Embryonic facial prominence (tissue), 1 donor: ENCODE measurements around the gene ZNF280B.
"Not testable (repeated sequence)": the region's sequence is repeated elsewhere in the genome, so short reads cannot be mapped to it uniquely, and the experiment has no call there.

Experiments used
- DNase-seq: peaks from one replicate; pipeline ENCODE4 v3.0.0-alpha.2; 2016; ENCODE audit errors: extremely low spot score

Gene ZNF280B

DNA sequence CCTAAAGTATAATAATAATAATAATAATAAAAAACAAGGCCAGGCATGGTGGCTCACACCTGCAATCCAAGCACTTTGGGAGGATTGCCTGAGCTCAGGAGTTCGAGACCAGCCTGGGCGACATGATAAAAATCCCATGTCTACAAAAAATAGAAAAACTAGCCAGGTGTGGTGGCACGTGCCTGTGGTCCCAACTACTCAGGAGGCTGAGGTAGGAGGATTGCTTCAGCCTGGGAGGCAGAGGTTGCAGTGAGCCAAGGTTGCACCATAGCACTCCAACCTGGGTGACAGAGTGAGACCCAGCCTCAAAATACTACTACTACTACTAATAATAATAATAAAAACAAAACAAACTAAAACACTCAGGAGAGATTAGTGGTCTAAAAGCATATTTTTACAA is 27.1 kb upstream of the ZNF280B start:
- no peak for DNase-seq

DNA sequence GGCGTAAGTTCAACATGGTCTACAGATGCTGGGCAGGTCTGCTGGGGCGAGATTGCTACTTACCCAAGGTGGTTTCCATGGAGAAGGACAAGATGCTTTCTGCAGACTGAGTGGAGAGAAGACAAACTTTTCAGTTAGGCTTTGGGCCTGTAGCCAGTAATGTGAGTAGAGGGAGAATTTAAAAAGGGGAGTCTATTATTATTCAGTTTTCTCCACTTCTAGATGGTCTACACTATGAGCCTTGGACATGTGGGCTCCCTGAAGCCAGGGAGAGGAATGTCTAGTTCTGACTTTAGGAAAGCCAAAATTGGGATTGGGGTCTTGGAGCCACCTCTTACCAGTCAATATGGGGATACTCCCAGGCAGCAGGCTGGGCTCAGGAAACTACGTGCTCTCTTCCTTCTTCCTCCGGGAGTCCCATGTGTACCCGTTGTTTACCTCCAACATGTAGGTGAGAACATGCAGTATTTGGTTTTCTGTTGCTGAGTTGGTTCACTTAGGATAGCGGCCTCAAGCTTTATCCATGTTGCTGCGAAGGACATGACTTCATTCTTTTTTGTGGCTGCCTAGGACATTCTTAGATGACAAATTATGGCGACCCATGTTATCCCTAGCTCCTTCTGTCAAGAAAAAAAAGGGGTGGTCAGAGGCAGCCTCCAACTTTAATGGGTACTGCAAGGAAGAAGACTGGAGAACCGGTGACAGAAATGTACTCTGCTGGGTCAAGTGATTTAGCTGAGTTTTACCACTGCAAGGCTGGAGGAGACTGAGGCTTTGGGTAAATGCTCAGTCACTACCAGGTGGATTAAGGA is 26.3 kb upstream of the ZNF280B start:
- no peak for DNase-seq

DNA sequence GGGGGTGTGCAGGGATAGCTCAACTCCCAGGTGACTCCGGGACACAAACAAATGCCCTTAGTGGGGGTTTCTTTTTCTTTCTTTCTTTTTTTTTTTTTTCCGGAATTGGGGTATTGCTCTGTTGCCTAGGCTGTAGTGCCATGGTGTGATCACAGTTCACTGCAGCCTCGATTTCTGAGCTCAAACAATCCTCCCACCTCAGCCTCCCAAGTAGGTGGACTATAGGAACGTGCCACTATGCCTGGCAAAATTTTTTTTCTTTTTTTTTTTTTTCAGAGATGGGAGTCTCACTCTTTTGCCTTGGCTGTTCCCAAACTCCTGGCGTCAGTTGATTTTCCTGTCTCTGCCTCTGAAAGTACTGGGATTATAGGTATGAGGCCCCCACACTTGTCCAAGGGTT is 25.3 kb upstream of the ZNF280B start:
- no peak for DNase-seq

GRCh38 chr22:22533417-22533816 is 24.9 kb upstream of the ZNF280B start:
- DNase-seq, result no peak

DNA sequence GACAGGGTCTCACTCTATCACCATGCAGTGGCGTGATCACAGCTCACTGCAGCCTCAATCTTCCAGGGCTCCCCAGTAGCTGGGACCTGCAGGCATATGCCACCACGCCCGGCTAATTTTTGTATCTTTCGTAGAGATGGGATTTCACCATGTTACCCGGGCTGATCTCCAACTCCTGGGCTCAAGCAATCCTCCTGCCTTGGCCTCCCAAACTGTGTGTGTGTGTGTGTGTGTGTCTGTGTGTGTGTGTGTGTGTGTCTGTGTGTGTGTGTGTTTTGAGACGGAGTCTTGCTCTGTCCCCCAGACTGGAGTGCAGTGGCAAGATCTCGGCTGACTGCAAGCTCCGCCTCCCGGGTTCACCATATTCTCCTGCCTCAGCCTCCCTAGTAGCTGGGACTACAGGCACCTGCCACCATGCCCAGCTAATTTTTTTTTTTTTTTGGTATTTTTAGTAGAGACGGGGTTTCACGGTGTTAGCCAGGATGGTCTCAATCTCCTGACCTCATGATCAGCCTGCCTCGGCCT is 24.1 kb upstream of the ZNF280B start:
- not testable (repeated sequence) for DNase-seq

GRCh38 chr22:22531770-22532546 is 23.4 kb upstream of the ZNF280B start:
- DNase-seq, result no peak

- DNase-seq, result no peak
Measured at GRCh38 chr22:22528780-22529179, 20.2 kb upstream of the ZNF280B start.

GRCh38 chr22:22527312-22527711 is 18.8 kb upstream of the ZNF280B start:
- DNase-seq, result no peak

DNA sequence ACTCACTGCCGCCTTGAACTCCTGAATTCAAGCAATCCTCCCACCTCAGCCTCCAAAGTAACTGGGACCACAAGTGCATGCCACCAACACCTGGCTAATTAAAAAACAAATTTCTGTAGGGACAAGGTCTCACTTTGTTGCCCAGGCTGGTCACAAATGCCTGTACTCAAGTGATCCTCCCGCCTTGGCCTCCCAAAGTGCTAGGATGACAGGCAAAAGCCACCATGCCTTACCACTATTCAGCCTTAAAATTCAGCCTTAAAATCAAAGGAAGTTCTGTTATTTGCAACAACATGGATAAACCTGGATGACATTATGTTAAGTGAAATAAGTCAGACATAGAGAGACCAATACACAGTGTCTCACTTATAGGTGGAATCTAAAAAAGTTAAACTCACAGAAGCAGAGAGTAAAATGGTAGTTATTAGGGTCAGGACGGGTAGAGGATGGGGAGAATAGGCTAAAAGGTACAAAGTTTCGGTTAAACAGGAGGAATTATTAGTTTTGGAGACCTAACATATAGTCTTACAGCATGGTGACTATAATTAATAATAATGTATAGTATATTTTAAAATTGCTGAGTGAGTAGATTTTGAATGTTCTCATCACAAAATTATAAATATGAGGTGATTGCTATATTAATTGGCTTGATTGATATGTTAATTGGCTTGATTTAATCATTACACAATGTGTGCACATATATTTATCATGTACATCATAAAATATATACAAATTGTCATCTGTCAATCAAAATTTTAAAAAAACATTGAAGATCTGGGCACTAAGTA is 17.8 kb upstream of the ZNF280B start:
- no peak for DNase-seq

GRCh38 chr22:22523494-22523893 is 15.0 kb upstream of the ZNF280B start:
- DNase-seq, result no peak

DNA sequence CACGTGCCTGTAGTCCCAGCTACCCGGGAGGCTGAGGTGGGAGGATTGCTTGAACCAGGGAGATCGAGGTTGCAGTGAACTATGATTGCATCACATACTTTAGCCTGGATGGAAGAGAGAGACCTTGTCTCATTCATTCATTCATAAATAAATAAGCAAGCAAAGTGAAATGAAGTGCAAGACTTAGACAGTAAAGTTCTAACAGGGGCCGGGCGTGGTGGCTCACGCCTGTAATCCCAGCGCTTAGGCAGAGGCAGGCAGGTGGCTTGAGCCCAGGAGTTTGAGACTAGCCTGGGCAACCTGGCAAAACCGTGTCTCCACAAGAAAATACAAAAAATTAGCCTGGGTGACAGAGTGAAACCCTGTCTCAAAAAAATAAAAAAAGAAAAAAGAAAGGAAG is 13.1 kb upstream of the ZNF280B start:
- no peak for DNase-seq

- DNase-seq, result no peak
Measured at GRCh38 chr22:22520667-22521602, 12.4 kb upstream of the ZNF280B start.

GRCh38 chr22:22520020-22520656 is 11.6 kb upstream of the ZNF280B start, which contains the start of gene ZNF280A:
TSS of gene ZNF280A (minus strand) at chr22:22520270. CDS start at chr22:22515630, 4,640 bp downstream.
- no peak for DNase-seq

GRCh38 chr22:22519591-22519990 is 11.0 kb upstream of the ZNF280B start:
- no peak for DNase-seq

DNA sequence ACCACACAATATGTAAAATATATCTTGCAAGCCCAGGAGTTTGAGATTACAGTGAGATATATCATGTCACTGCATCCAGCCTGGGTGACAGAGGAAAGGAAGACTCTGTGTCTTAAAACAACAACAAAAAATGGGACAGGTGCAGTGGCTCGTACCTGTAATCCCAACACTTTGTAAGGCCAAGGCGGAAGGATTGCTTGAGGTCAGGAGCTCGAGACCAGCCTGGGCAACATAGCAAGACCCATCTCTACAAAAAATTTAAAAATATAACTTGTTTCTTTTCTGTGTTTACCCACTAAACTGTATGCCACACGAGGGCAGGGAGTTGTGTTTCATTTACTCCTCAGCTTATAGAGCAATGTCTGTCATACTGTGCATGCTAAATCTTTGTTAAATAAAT is 8.4 kb upstream of the ZNF280B start:
- DNase-seq, result no peak

DNA sequence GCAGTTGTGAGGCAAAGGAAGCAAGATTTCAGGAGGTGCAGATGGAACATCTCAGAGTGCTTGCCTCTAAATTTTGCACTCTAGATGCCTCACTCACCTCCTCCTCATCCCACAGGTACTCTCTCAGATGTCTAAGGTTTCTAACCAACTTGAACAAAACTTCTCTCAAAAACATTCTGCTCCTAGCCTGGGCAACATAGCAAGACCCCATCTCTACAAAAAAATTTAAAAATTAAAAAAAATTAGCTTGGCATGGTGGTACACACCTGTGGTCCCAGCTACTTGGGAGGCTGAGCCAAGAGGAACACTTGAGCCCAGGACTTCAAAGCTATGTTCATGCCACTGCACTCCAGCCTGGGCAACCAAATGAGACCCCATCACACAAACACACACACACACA is 7.3 kb upstream of the ZNF280B start:
- DNase-seq, result no peak

DNA sequence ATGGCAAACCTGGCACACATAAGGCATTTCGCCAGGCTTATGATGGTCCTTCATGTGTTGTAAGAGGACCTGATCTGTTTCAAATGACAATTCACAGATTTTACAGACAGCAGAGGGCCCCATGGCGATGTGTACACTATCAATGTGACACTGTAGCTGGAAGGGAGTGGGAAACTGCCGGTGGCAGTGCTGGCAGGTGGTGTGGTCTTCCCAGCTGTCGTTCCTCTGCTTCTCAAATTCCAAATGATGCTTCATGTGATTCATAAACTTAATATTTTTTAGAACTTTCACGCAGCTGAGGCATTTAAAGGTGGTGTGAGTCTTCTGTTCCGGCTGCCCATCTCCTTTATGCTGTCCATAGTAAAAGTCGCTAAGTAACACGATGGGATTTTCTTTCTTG is 5.9 kb upstream of the ZNF280B start:
- DNase-seq, result not testable (repeated sequence)

DNA sequence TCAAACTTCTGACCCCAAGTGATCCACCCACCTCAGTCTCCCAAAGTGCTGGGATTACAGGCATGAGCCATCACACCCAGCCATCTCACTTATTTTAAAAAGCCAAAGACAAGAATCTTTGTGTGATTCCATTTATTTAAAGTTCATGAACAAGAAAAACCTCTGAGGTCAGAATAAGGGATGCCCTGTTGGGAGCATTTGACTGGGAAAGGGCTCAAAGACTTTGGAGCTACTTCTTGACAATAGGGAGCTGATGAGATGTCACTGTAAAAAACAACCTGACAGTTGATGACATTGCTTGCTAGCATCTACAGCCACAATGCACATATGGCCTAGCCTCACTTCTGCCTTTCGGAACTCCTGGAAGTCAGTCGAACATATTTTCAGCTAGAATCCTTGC is 5.1 kb upstream of the ZNF280B start:
- DNase-seq, result no peak

GRCh38 chr22:22512951-22513350 is 4.4 kb upstream of the ZNF280B start:
- DNase-seq, result no peak

DNA sequence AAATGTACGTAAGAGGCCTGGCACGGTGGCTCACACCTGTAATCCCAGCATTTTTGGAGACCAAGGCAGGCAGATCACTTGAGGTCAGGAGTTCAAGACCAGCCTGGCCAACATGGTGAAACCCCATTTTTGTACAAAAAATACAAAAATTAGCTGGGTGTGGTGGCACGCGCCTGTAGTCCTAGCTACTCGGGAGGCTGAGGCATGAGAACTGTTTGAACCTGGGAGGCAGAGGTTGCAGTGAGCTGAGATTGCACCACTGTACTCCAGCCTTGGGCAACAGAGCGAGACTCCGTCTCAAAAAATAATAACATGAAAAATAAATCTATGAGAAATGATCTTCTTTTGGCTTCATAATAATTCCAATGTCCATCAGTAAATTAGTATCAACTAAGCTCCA is 2.3 kb upstream of the ZNF280B start:
- not testable (repeated sequence) for DNase-seq
